Activated effector memory CD4-positive, alpha-beta T cell treated with Interleukin-2 at 50 U/mL for 16 hours (primary cell): ENCODE measurements around the gene GLB1L2.

Source experiments
- DNase-seq: peaks from one replicate; pipeline ENCODE4 v3.0.0-alpha.2; 2020

GLB1L2 gene

GRCh38 chr11:134406264-134407185 is 74.7 kb downstream of the GLB1L2 start:
- no peak for DNase-seq

- no peak for DNase-seq
Observed at GRCh38 chr11:134407321-134407828, 75.6 kb downstream of the GLB1L2 start.

- DNase-seq = no peak
Observed at GRCh38 chr11:134407923-134408322, 76.1 kb downstream of the GLB1L2 start.

- DNase-seq = no peak
Observed at GRCh38 chr11:134409552-134410429, 78.0 kb downstream of the GLB1L2 start.

- DNase-seq = no peak
Observed at GRCh38 chr11:134410766-134411165, 79.0 kb downstream of the GLB1L2 start.

GRCh38 chr11:134412203-134413042 is 80.6 kb downstream of the GLB1L2 start, which contains the start of gene B3GAT1:
TSS of gene B3GAT1 (minus strand) at chr11:134412242. CDS start at chr11:134387659, 24,583 bp downstream.
- peak; percentile 8 for DNase-seq

- DNase-seq = no peak
Observed at GRCh38 chr11:134413043-134413825, 81.4 kb downstream of the GLB1L2 start.

- DNase-seq = no peak
Observed at GRCh38 chr11:134413826-134414731, 82.3 kb downstream of the GLB1L2 start.

GRCh38 chr11:134414766-134415765 is 83.3 kb downstream of the GLB1L2 start:
- DNase-seq = no peak

- DNase-seq = no peak
Observed at GRCh38 chr11:134416726-134417125, 84.9 kb downstream of the GLB1L2 start.

- no peak for DNase-seq
Observed at GRCh38 chr11:134417871-134418840, 86.4 kb downstream of the GLB1L2 start.

- no peak for DNase-seq
Observed at GRCh38 chr11:134423106-134423505, 91.3 kb downstream of the GLB1L2 start.

- DNase-seq = no peak
Observed at GRCh38 chr11:134425413-134425812, 93.6 kb downstream of the GLB1L2 start.
